OCI-LY1 (cell line): ENCODE measurements around the gene ADCY2.

ENCODE experiments used
- H2AFZ ChIP-seq: fragments of 200-600 bp; sonication (generic), shearing (Covaris generic); 2 replicates; pipeline ENCODE4 v1.6.0; 2014; ENCODE audit warnings: antibody characterized with exemption, mild to moderate bottlenecking, low read length
- H3F3A ChIP-seq: fragments of 200-600 bp; sonication (generic), shearing (Covaris generic); 2 replicates; pipeline ENCODE4 v1.6.0; 2014; ENCODE audit warnings: mild to moderate bottlenecking, antibody characterized with exemption, low read length, moderate library complexity; ENCODE audit not compliant: insufficient read depth
- H3K27ac ChIP-seq: fragments of 200-600 bp; sonication (generic); 2 replicates; pipeline ENCODE4 v1.5.1; 2014; ENCODE audit warnings: low read length, mixed run types, mild to moderate bottlenecking, low read depth; ENCODE audit not compliant: poor library complexity, severe bottlenecking
- H3K27me3 ChIP-seq: fragments of 200-600 bp; sonication (generic); 2 replicates; pipeline ENCODE4 v1.6.0; 2014; ENCODE audit warnings: antibody characterized with exemption, mild to moderate bottlenecking, low read length, moderate library complexity; ENCODE audit not compliant: insufficient read depth
- H3K36me3 ChIP-seq: fragments of 200-600 bp; sonication (generic); 2 replicates; pipeline ENCODE4 v1.6.1; 2014; ENCODE audit warnings: mild to moderate bottlenecking, antibody characterized with exemption, low read length, moderate library complexity, mixed read lengths; ENCODE audit not compliant: insufficient read depth
- H3K4me1 ChIP-seq: fragments of 200-600 bp; sonication (generic); 2 replicates; pipeline ENCODE4 v1.5.1; 2014; ENCODE audit warnings: mild to moderate bottlenecking, low read length, moderate library complexity; ENCODE audit not compliant: insufficient read depth, severe bottlenecking
- H3K4me2 ChIP-seq: fragments of 200-600 bp; sonication (generic), shearing (Covaris generic); 2 replicates; pipeline ENCODE4 v1.6.1; 2014; ENCODE audit warnings: low read length
- H3K4me3 ChIP-seq: fragments of 200-600 bp; sonication (generic); 2 replicates; pipeline ENCODE4 v1.5.1; 2014; ENCODE audit warnings: low read length, low read depth, mild to moderate bottlenecking, mixed read lengths; ENCODE audit not compliant: poor library complexity, severe bottlenecking
- H3K79me2 ChIP-seq: fragments of 200-600 bp; shearing (Covaris generic); 2 replicates; pipeline ENCODE4 v1.6.1; 2016; ENCODE audit warnings: mixed run types, low read length, mixed read lengths; ENCODE audit not compliant: insufficient read depth
- H3K9ac ChIP-seq: fragments of 200-600 bp; sonication (generic), shearing (Covaris generic); 2 replicates; pipeline ENCODE4 v1.6.1; 2014; ENCODE audit warnings: mild to moderate bottlenecking, low read length, mixed read lengths
- H3K9me2 ChIP-seq: fragments of 200-600 bp; sonication (generic), shearing (Covaris generic); 2 replicates; pipeline ENCODE4 v1.6.1; 2014; ENCODE audit warnings: low read depth, mild to moderate bottlenecking, low read length, mixed read lengths
- H3K9me3 ChIP-seq: fragments of 200-600 bp; shearing (Covaris generic); 2 replicates; pipeline ENCODE4 v1.6.1; 2014; ENCODE audit warnings: low read length, mixed read lengths
- H4K20me1 ChIP-seq: fragments of 200-600 bp; sonication (generic), shearing (Covaris generic); 2 replicates; pipeline ENCODE4 v1.6.0; 2016; ENCODE audit warnings: mild to moderate bottlenecking, low read length; ENCODE audit not compliant: insufficient read depth
- CTCF ChIP-seq: fragments of 200-600 bp; sonication (generic), shearing (Covaris generic); IDR thresholded peaks from 2 replicates; pipeline ENCODE4 v1.5.1; 2017; ENCODE audit warnings: mild to moderate bottlenecking, antibody characterized with exemption, low read length, moderate library complexity, mixed read lengths
- EZH2 ChIP-seq: fragments of 200-600 bp; sonication (generic), shearing (Covaris generic); IDR thresholded peaks from 2 replicates; pipeline ENCODE4 v1.8.0; 2017; ENCODE audit warnings: borderline replicate concordance, mixed run types, mild to moderate bottlenecking, antibody characterized with exemption, low read length, moderate library complexity, mixed read lengths

ADCY2 gene

GRCh38 chr5:7529880-7530279 is 133.9 kb downstream of the ADCY2 start:
- H3K4me2 ChIP-seq: no peak overlapping the region
- no peak overlapping the region for H2AFZ ChIP-seq
- no peaks in the 10 kb centered on the region for H3K27me3 ChIP-seq
- no peaks in the 10 kb centered on the region for H3F3A ChIP-seq
- no peak overlapping the region for H3K4me3 ChIP-seq
- H3K9me2 ChIP-seq: no peaks in the 10 kb centered on the region
- no peak for TF ChIP-seq EZH2
- TF ChIP-seq CTCF: no peak
- no peaks in the 10 kb centered on the region for H3K9me3 ChIP-seq
- H3K9ac ChIP-seq: no peak overlapping the region
- no peaks in the 10 kb centered on the region for H3K36me3 ChIP-seq
- H4K20me1 ChIP-seq: no peaks in the 10 kb centered on the region
- no peak overlapping the region for H3K27ac ChIP-seq
- no peaks in the 10 kb centered on the region for H3K79me2 ChIP-seq
- no peaks in the 10 kb centered on the region for H3K4me1 ChIP-seq

DNA sequence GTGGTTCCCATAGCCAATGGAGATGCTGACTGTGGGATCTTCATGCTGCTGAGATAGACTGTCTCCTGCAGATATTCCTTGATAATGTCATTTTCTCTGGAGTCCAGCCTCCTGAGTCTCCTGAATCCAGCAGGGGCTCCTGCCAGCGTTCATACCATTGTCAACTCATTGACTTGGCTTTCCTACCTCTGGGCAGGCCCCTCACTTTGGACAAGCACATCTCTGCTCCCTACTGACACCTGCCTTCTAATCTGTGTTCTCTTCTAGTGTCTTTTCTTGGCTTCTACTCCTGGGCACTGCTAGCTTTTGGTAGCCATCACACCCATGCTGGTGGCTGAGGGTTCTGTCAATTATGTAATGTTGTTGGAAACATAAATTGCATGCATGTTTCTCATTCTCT is 138.0 kb downstream of the ADCY2 start:
- no peak overlapping the region for H3K9ac ChIP-seq
- no peaks in the 10 kb centered on the region for H3K27me3 ChIP-seq
- H3K79me2 ChIP-seq: no peaks in the 10 kb centered on the region
- no peak for TF ChIP-seq CTCF
- no peak for TF ChIP-seq EZH2
- H3K9me3 ChIP-seq: no peaks in the 10 kb centered on the region
- no peak overlapping the region for H3K27ac ChIP-seq
- no peaks in the 10 kb centered on the region for H4K20me1 ChIP-seq
- no peaks in the 10 kb centered on the region for H3F3A ChIP-seq
- no peaks in the 10 kb centered on the region for H3K36me3 ChIP-seq
- no peak overlapping the region for H3K4me2 ChIP-seq
- no peak overlapping the region for H3K4me3 ChIP-seq
- no peaks in the 10 kb centered on the region for H3K9me2 ChIP-seq
- no peak overlapping the region for H2AFZ ChIP-seq
- no peaks in the 10 kb centered on the region for H3K4me1 ChIP-seq

GRCh38 chr5:7534505-7534904 is 138.6 kb downstream of the ADCY2 start:
- Histone ChIP-seq H3F3A (no peaks in the 10 kb centered on the region), H3K27me3 (no peaks in the 10 kb centered on the region), H3K9me2 (no peaks in the 10 kb centered on the region), H3K9ac (no peak overlapping the region), H4K20me1 (no peaks in the 10 kb centered on the region), H3K27ac (no peak overlapping the region), H3K36me3 (no peaks in the 10 kb centered on the region), H3K79me2 (no peaks in the 10 kb centered on the region), H2AFZ (no peak overlapping the region), H3K4me2 (no peak overlapping the region), H3K4me3 (no peak overlapping the region), H3K9me3 (no peaks in the 10 kb centered on the region), H3K4me1 (no peaks in the 10 kb centered on the region)
- no peak for TF ChIP-seq EZH2
- TF ChIP-seq CTCF: no peak
